HCT116 (cell line): Measurements from ENCODE around the gene ZP3. TPM values are rescaled to one million over a fixed set of nuclear protein-coding genes. Genes with fewer than 3 reads are reported as not detected.
"Not testable (repeated sequence)": the region's sequence is repeated elsewhere in the genome, so short reads cannot be mapped to it uniquely, and the experiment has no call there.

Source experiments
- ATAC-seq: fragments of 200-7000 bp; cut with Tn5 transposase; 2 replicates; pipeline ENCODE4 v1.9.1; 2020; ENCODE audit warnings: mild to moderate bottlenecking, moderate library complexity
- BruUV-seq: library from RNA; stranded (reverse); fragments of 400-500 nt; replicated peaks from 2 replicates; lab custom pipeline; 2021; lab: Mats Ljungman, UMichigan
- CTCF ChIA-PET: fragments of 300-600 bp; sonication (Branson Sonifier 250); formaldehyde crosslinking; loops from one replicate; lab custom pipeline; 2021; ENCODE audit warnings: antibody characterized with exemption; lab: Charles Lee
- POLR2A ChIA-PET: fragments of 300-600, 350-600 bp; sonication (Branson Sonifier 250); formaldehyde crosslinking; loops from one replicate; lab custom pipeline; 2021; ENCODE audit warnings: antibody characterized with exemption; lab: Charles Lee
- RAD21 ChIA-PET, 2 experiments: fragments of 300-600 bp; sonication (Branson Sonifier 250); formaldehyde crosslinking; loops; one replicate each; lab custom pipeline; 2023; ENCODE audit warnings: low total read pairs in 2 of 2; ENCODE audit not compliant: uncharacterized antibody in 2 of 2, unreplicated experiment in 2 of 2, low non-redundant PET in 1 of 2; lab: Charles Lee
- DNase-seq: peaks from one replicate; pipeline ENCODE4 v3.0.0-alpha.2; 2010; ENCODE audit warnings: low read depth, low spot score
- H2AFZ ChIP-seq: fragments of 200-600 bp; shearing (Covaris generic), sonication (generic); 2 replicates; pipeline ENCODE4 v1.6.1; 2017; ENCODE audit warnings: low read depth, mixed run types, mixed read lengths, antibody characterized with exemption, low read length; ENCODE audit not compliant: poor library complexity, severe bottlenecking
- H3K27ac ChIP-seq: 2 replicates; pipeline ENCODE4 v1.5.1; 2012; ENCODE audit warnings: low read depth, low read length
- H3K27me3 ChIP-seq: fragments of 200-600 bp; sonication (generic); 2 replicates; pipeline ENCODE4 v1.6.1; 2016; ENCODE audit warnings: mixed run types, low read length, mixed read lengths; ENCODE audit not compliant: insufficient read depth
- H3K36me3 ChIP-seq, 2 experiments: fragments of 200-500 bp in 1 of 2; fragments of 200-600 bp in 1 of 2; sonication (Bioruptor generic) in 1 of 2; sonication (generic) in 1 of 2; 2 replicates each; pipeline versions ENCODE4 v1.5.1 to v1.6.1; 2014 to 2016; ENCODE audit warnings: low read length in 2 of 2, inconsistent platforms in 1 of 2, mixed read lengths in 1 of 2, mixed run types in 1 of 2; ENCODE audit not compliant: insufficient read depth in 2 of 2, control insufficient read depth in 1 of 2
- H3K4me1 ChIP-seq, 2 experiments: fragments of 200-600 bp in 1 of 2; sonication (generic) in 1 of 2; 2 replicates each; pipeline versions ENCODE4 v1.5.1 to v1.6.1; 2012 to 2017; ENCODE audit warnings: low read length in 2 of 2, inconsistent platforms in 1 of 2, mild to moderate bottlenecking in 1 of 2, mixed read lengths in 1 of 2, mixed run types in 1 of 2, moderate library complexity in 1 of 2; ENCODE audit not compliant: insufficient read depth in 2 of 2, control insufficient read depth in 1 of 2
- H3K4me2 ChIP-seq: fragments of 200-600 bp; sonication (generic); 2 replicates; pipeline ENCODE4 v1.6.1; 2017; ENCODE audit warnings: mixed run types, low read length, mixed read lengths
- H3K4me3 ChIP-seq, 2 experiments: fragments of 200-600 bp in 1 of 2; sonication (generic) in 1 of 2; replicated peaks in 1 of 2; 2 replicates each; pipeline ENCODE4 v1.5.1; 2011 to 2016; ENCODE audit warnings: low read length in 2 of 2, control low read depth in 1 of 2, low read depth in 1 of 2, mild to moderate bottlenecking in 1 of 2, mixed read lengths in 1 of 2, mixed run types in 1 of 2
- H3K79me2 ChIP-seq: fragments of 200-600 bp; sonication (generic); 2 replicates; pipeline ENCODE4 v1.6.1; 2017; ENCODE audit warnings: mild to moderate bottlenecking, mixed run types, low read length, moderate library complexity, mixed read lengths; ENCODE audit not compliant: insufficient read depth
- H3K9ac ChIP-seq: fragments of 200-600 bp; sonication (generic); 2 replicates; pipeline ENCODE4 v1.6.1; 2016; ENCODE audit warnings: low read length, mixed read lengths
- H3K9me2 ChIP-seq: fragments of 200-600 bp; sonication (generic), shearing (Covaris generic); 2 replicates; pipeline ENCODE4 v1.6.1; 2017; ENCODE audit warnings: mixed run types, mild to moderate bottlenecking, moderate library complexity; ENCODE audit not compliant: insufficient read depth
- H3K9me3 ChIP-seq, 2 experiments: fragments of 200-500 bp in 1 of 2; fragments of 200-600 bp in 1 of 2; sonication (Bioruptor generic) in 1 of 2; sonication (generic) in 1 of 2; 2 replicates each; pipeline ENCODE4 v1.6.1; 2014 to 2017; ENCODE audit warnings: low read length in 2 of 2, mixed read lengths in 2 of 2, inconsistent platforms in 1 of 2, low read depth in 1 of 2, mild to moderate bottlenecking in 1 of 2, mixed run types in 1 of 2, moderate library complexity in 1 of 2; ENCODE audit not compliant: control insufficient read depth in 1 of 2, insufficient read depth in 1 of 2
- H4K20me1 ChIP-seq: fragments of 200-600 bp; sonication (generic), shearing (Covaris generic); 2 replicates; pipeline ENCODE4 v1.6.1; 2017; ENCODE audit warnings: mixed run types, mild to moderate bottlenecking, moderate library complexity; ENCODE audit not compliant: insufficient read depth
- CEBPB ChIP-seq: IDR thresholded peaks from 2 replicates; pipeline ENCODE4 v1.6.1; 2012; ENCODE audit warnings: low read depth
- EGR1 ChIP-seq: IDR thresholded peaks from 2 replicates; pipeline ENCODE4 v1.6.1; 2012; ENCODE audit warnings: low read depth
- MAX ChIP-seq: IDR thresholded peaks from 2 replicates; pipeline ENCODE4 v1.6.1; 2012
- REST ChIP-seq: IDR thresholded peaks from 2 replicates; pipeline ENCODE4 v1.6.1; 2012; ENCODE audit warnings: low read depth
- intact Hi-C: fragments of 100-400 bp; cut with micrococcal nuclease; formaldehyde crosslinking; loops from 2 replicates; pipeline ENCODE4 v1.10.0; 2022
- total RNA-seq: library from RNA; stranded (reverse); gene quantifications from one replicate; pipeline ENCODE4 v1.2.1, GENCODE V29; 2021; ENCODE audit not compliant: unreplicated experiment
- TF ChIP-seq, protein P1 (sequence below): IDR thresholded peaks from 2 replicates; pipeline ENCODE4 v1.6.1; 2011; ENCODE audit warnings: mild to moderate bottlenecking, low read length, moderate library complexity; ENCODE audit not compliant: insufficient replicate concordance; ENCODE audit errors: extremely low read depth

The ZP3 gene
- total RNA-seq, 1 experiment from 2014 or later: 23.4 TPM

DNA sequence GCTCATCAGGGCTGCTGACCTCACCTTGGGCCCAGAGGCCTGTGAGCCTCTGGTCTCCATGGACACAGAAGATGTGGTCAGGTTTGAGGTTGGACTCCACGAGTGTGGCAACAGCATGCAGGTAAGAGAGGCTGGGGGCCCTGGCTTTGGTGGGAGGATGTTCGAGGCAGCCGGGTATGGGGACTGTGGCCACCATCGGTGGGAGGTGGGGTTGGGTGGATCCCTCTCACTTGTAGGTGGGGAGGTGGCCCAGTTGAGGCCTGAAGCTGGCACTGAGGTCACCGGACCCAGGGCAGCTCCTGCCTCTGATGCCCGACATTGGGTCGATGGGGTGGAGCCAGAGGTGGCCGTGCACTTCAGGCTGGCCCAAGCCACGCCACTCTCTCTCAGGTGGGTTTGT, 406 bp downstream of the ZP3 start:
- Histone ChIP-seq H3K4me3 (no peak overlapping the region), H3K79me2 (no peaks in the 10 kb centered on the region), H3K27me3 (no peaks in the 10 kb centered on the region), H3K9me2 (no peaks in the 10 kb centered on the region), H3K9ac (no peak overlapping the region), H3K36me3 (no peaks in the 10 kb centered on the region), H3K9me3 (peaks cover 0 to 4% of the 10 kb centered on the region in 2 experiments; a peak in 2 of 4 replicates), H2AFZ (no peak overlapping the region), H3K4me1 (peaks cover 21 to 53% of the 10 kb centered on the region in 2 experiments), H3K27ac (no peak overlapping the region), H3K4me2 (no peak overlapping the region), H4K20me1 (no peaks in the 10 kb centered on the region)
- no peak for TF ChIP-seq EGR1
- no peak for TF ChIP-seq CEBPB
- no peak for TF ChIP-seq MAX
- TF ChIP-seq, protein P1, sequence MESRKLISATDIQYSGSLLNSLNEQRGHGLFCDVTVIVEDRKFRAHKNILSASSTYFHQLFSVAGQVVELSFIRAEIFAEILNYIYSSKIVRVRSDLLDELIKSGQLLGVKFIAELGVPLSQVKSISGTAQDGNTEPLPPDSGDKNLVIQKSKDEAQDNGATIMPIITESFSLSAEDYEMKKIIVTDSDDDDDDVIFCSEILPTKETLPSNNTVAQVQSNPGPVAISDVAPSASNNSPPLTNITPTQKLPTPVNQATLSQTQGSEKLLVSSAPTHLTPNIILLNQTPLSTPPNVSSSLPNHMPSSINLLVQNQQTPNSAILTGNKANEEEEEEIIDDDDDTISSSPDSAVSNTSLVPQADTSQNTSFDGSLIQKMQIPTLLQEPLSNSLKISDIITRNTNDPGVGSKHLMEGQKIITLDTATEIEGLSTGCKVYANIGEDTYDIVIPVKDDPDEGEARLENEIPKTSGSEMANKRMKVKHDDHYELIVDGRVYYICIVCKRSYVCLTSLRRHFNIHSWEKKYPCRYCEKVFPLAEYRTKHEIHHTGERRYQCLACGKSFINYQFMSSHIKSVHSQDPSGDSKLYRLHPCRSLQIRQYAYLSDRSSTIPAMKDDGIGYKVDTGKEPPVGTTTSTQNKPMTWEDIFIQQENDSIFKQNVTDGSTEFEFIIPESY: no peak
- TF ChIP-seq REST: no peak
- ChIA-PET RAD21 (no interaction called here), POLR2A (no interaction called here), CTCF (no interaction called here)
- no TSS peak for BruUV-seq
- intact Hi-C loops: no loop called here
- DNase-seq (no peak), ATAC-seq (no peak)

- peaks cover 21 to 50% of the 10 kb centered on the region in 2 experiments for H3K4me1 ChIP-seq
- H3K4me3 ChIP-seq, H3K27ac ChIP-seq, H3K9me3 ChIP-seq, H4K20me1 ChIP-seq, POLR2A ChIA-PET, H3K79me2 ChIP-seq, RAD21 ChIA-PET, H3K36me3 ChIP-seq, H3K9ac ChIP-seq, DNase-seq, H3K9me2 ChIP-seq, CTCF ChIA-PET, H2AFZ ChIP-seq, BruUV-seq, ATAC-seq, intact Hi-C loops, H3K4me2 ChIP-seq, H3K27me3 ChIP-seq: not testable (repeated sequence)
Observed at GRCh38 chr7:76425558-76425957, 808 bp downstream of the ZP3 start.
